Astrocyte of the cerebellum (primary cell): ENCODE measurements around the gene PIGL.

ENCODE experiments used
- DNase-seq: peaks from one replicate; pipeline ENCODE4 v3.0.0-alpha.2; 2011; ENCODE audit warnings: low read depth
- H3K4me3 ChIP-seq: 2 replicates; pipeline ENCODE4 v1.5.1; 2011; ENCODE audit warnings: mild to moderate bottlenecking, low read depth, low read length, moderate library complexity
- CTCF ChIP-seq: IDR thresholded peaks from 2 replicates; pipeline ENCODE4 v1.5.1; 2012; ENCODE audit warnings: low read length, low read depth, moderate library complexity, mild to moderate bottlenecking; ENCODE audit errors: missing control alignments
- in situ Hi-C: cut with HindIII; loops from 2 replicates; pipeline ENCODE4 v1.10.0; 2017; ENCODE audit warnings: low sequenced_read_pairs

PIGL gene

DNA sequence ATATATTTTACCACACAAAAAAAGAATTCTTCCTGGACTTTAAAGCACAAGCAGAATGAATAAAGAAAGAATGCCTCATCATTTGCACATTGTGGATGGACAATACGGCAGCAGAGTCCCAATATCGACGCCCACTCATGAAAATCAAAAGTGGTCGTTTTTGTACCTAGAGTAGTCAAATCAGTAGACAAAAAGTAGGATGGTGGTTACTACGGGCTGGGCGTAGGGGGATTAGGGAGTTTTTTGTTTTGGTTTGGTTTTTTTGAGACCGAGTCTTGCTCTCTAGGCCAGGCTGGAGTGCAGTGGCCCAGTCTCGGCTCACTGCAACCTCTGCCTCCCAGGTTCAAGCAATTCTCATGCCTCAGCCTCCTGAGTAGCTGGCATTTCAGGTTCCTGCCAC lies 144.9 kb downstream of the PIGL start:
- no peak for TF ChIP-seq CTCF
- H3K4me3 ChIP-seq: no peak overlapping the region
- in situ Hi-C loops: no loop called here
- DNase-seq: no peak

GRCh38 chr17:16363749-16364536 lies 146.9 kb downstream of the PIGL start:
- DNase-seq: peak; percentile 60
- in situ Hi-C loops: no loop called here
- H3K4me3 ChIP-seq: no peak overlapping the region
- peak; percentile 95 for TF ChIP-seq CTCF

- no peak for TF ChIP-seq CTCF
- no peak for DNase-seq
- no peak overlapping the region for H3K4me3 ChIP-seq
- in situ Hi-C loops: no loop called here
These were observed 147.6 kb downstream of the PIGL start for GRCh38 chr17:16364625-16365024.

- no peak for TF ChIP-seq CTCF
- in situ Hi-C loops: no loop called here
- H3K4me3 ChIP-seq: no peak overlapping the region
- no peak for DNase-seq
These were observed 154.7 kb downstream of the PIGL start for GRCh38 chr17:16371742-16372141.

DNA sequence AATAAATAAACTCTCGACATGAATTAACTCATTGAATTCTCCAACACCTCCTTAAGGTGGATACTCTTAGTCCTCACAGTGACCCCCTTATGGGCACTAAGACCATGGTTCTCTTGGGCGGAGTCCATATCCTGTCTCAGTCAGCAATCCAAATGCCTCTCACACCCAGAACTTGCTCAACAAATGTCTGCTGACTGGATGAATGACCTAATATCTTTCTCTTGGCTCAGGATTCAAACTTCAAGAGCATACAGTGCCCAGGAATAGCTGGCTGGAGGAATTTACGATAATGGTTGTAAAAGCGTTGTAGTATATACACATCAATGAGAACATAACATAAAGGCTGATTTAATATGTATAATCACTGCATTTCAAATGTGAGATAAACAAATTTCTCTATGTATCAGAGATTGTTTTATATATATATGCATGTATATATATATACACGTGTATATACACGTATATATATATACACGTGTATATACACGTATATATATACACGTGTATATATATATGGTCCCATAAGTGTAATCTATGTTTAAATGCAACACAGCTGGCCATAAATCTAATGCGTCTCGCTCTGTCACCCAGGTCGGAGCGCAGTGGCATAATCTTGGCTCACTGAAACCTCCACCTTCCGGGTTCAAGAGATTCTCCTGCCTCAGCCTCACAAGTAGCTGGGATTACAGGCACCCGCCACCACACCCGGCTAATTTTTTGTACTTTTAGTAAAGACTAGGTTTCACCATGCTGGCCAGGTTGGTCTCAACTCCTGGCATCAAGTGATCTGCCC lies 157.3 kb downstream of the PIGL start:
- no peak overlapping the region for H3K4me3 ChIP-seq
- no peak for TF ChIP-seq CTCF
- DNase-seq: no peak
- in situ Hi-C loops: no loop called here
